GM11168 (cell line): ENCODE measurements around the gene DMXL2.
"Not testable (repeated sequence)": the region's sequence is repeated elsewhere in the genome, so short reads cannot be mapped to it uniquely, and the experiment has no call there.

Experiments
- in situ Hi-C: fragments of 300-500 bp; cut with MboI; formaldehyde crosslinking; loops from one replicate; pipeline ENCODE4 v1.12.0; 2022; ENCODE audit warnings: low sequenced_read_pairs; ENCODE audit not compliant: unreplicated experiment

DMXL2 gene

DNA sequence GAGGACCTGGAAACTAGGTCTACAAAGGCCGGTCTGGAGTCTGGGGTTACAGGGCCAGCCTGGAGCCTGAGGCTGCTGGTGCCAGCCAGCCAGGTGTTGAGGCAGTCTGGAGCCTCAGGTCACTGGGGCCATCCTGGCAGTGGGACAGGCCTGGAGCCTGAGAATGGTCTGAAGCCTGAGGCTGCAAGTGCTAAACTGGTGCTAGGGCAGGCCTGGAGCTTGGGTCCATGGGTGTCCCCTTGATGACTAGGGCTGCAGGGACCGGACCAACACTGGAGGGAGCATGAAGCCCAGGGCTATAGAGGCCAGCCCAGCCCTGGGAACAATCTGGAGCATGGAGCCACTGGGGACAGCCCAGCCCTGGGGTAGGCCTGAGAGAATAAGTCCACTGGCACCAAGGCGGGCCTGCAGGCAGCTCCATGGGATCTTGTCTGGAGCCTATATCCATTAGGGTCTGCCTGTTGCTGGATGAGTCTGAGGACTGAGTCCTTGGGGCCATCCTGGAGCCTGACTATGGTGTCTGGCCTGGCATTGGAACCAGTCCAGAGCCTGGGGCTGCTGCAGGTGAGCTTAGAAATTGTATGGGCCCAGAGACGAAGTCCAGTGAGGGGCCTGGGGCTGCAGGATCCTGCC, 179.2 kb downstream of the DMXL2 start:
- in situ Hi-C loops, result no loop called here

GRCh38 chr15:51438526-51438925, 184.0 kb downstream of the DMXL2 start:
- in situ Hi-C loops, result no loop called here

DNA sequence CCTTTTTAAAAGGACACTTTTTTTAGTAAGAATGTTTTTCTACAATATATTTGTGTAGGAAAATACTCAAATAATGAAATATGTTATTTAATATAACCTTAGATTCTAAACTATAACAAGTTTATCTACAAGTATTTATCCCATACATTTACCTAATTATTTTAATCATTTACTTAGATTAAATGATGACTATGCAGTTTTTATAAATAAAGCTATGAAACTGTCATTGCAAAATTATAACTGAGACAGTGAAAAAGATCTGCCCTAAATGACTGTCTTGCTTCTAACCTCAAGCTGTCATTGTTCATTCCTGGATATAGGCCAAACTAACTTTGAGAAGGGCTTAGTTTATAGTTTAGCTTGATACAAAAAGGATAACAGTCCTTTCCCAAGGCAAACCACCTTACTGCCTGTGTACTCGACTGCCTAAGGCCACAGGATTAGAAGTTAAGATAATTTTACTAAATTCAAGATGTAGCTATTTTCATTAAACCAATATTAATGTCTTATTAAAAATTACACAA, 197.0 kb downstream of the DMXL2 start:
- in situ Hi-C loops, result no loop called here

- in situ Hi-C loops, result no loop called here
Measured at GRCh38 chr15:51424780-51425179, 197.8 kb downstream of the DMXL2 start.

GRCh38 chr15:51423040-51423439, 199.5 kb downstream of the DMXL2 start:
- in situ Hi-C loops, result not testable (repeated sequence)

DNA sequence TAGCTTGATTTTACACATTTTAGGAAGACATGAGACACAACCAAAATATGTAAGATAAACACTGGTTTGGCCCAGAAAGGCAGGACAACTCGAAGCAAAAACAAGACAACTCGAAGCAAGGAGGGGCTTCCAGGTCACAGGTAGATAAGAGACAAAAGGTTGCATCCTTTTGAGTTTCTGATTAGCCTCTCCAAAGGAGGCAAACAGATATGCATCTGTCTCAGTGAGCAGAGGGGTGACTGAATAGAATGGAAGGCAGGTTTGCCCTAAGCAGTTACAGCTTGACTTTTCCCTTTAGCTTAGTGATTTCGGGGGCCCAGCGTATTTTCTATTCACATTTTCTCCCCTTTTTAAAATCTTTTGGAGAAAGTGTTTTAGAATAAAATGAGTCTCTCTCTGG, 206.4 kb downstream of the DMXL2 start:
- in situ Hi-C loops, result no loop called here

DNA sequence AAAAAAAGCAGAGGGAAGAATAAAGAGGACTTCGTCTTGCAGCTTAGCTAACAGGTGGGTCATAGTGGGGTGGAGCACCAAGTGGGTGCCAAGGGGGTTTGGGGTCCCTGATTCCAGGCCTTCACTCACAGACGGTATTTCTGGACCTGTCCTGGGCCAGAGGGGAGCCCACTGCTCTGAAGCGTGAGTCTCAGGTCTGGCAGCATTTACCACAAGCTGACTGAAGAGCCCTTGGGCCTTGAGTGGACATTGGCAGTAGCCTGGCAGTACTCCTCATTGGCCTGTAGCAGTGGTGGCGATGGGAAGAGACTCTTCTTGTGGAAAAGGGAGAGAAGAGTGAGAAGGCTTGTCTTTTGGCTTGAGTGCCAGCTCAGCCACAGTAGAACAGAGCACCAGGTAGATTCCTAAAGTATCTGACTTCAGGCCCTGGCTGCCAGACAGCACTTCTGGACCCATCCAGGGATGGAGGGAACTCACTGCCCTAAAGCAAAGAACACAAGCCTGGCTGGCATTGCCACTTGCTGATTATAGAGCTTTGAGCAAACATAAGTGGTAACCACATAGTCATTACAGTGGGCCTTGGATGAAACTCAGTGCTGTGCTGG, 208.2 kb downstream of the DMXL2 start:
- in situ Hi-C loops, result no loop called here

GRCh38 chr15:51405693-51406523, 216.7 kb downstream of the DMXL2 start:
- in situ Hi-C loops, result loop anchor here (10.0 kb wide), 1 partner anchor 241 kb away; no protein-coding TSS in a partner anchor

- in situ Hi-C loops, result loop anchor here (10.0 kb wide), 1 partner anchor 239 kb away; no protein-coding TSS in a partner anchor
Measured at GRCh38 chr15:51403946-51404695, 218.4 kb downstream of the DMXL2 start.

DNA sequence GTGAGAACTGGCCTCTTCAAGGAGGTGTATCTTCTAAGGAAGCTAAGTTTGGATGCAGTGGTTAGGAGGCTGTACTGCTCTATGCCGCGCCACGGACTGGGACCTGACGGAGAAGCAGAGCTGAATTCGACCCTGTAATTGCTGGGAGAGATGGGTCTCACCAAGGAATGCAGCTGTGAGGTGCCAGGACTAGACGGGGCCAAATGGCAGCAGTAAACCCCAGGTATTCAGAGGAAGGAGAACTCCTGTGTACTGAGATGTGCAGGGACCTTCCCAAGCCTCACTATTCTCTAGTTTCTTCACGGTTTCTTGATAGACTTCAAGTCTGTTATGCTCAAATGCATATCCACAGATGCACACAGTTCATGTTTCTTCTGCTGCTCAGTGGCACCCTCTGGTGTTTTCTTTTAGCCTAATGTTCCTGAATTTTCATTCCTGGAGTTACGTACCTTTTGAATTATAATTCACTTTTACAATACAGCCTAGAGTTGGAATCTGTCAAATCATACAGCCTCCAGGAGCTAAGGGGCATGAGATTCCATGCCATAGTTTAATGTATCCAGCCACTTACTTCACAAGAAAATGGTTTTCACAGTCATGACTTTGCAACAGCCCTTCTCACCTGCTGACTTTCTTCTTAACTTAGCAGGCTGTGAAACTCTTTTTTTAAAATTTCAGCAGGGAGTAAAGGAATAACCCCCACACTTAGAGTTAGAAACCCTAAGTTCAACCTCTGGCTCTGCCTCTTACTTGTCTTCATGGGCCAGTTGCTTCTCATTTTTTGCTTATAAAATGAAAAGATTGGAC, 219.3 kb downstream of the DMXL2 start:
- in situ Hi-C loops, result loop anchor here (10.0 kb wide), 1 partner anchor 238 kb away; no protein-coding TSS in a partner anchor

GRCh38 chr15:51401872-51402517, 220.6 kb downstream of the DMXL2 start:
- in situ Hi-C loops, result loop anchor here (10.0 kb wide), 1 partner anchor 237 kb away; no protein-coding TSS in a partner anchor

DNA sequence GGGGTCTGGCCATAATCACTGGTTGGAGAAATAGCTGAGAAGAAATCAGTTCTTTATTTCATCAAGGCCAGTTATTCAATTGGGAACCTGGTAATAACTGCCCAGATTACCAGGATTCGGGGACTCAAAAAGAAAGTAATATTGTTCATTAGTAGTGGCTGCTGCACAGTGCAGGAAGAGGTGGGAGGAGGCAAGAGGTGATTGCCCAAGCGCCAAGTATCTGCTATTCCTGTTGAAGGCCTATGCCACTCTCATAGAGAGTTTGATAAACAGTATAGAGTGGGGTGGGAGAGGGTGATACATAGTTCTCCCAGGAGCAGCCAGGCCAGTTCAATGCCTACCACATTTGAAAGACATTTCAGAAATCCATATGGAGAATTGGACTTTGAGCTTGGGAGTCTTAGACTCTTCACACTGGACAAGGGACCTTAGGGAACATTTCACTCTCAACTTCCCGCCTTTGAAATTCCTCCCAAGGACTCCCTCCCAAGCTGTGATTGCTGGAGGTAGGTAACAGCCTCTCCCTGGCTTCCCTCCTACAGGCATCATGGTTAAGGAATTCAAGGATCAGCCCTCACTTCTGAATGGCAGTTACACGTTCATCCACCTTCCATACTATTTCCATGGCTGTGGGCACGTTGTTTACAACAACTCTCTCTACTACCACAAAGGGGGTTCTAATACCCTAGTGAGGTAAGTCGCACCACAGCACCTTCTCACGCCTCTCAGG, 221.4 kb downstream of the DMXL2 start:
- in situ Hi-C loops, result loop anchor here (10.0 kb wide), 1 partner anchor 236 kb away; no protein-coding TSS in a partner anchor

DNA sequence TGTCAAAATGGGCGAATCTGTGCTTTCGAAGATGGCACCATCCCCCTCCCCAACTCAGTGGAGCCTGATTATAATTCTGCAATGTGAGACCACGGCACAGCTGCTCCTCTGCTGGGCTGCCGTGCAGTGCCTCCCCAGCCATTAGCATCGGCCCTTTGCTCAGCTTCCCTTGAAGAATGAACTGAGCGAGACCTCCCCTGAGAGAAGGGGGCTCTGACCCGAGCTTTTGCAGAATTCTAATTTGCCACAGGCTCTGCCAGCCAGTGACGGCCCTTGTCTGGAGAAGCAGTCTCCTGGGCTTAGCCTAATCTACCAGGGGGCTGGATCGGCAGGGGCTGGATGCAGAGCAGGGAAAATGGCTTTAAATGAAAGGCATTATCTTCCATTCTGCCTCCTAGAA, 223.9 kb downstream of the DMXL2 start:
- in situ Hi-C loops, result no loop called here
